H1 (cell line): ENCODE measurements around the gene CCDC7. TPM values are rescaled to one million over a fixed set of nuclear protein-coding genes. Genes with fewer than 3 reads are reported as not detected.

ENCODE experiments used
- CTCF ChIA-PET: fragments of 300-600 bp; sonication (Branson Sonifier 250); formaldehyde crosslinking; loops from one replicate; lab custom pipeline; 2021; ENCODE audit not compliant: partially characterized antibody; lab: Charles Lee
- POLR2A ChIA-PET: fragments of 300-600 bp; sonication (Branson Sonifier 250); formaldehyde crosslinking; loops from one replicate; lab custom pipeline; 2021; ENCODE audit warnings: inconsistent platforms; ENCODE audit not compliant: partially characterized antibody; lab: Charles Lee
- DNase-seq, 2 experiments: peaks; one replicate each; pipeline versions ENCODE4 v3.0.0 to v3.0.0-alpha.2; 2010 to 2022; ENCODE audit warnings: low spot score in 2 of 2, low read depth in 1 of 2, mixed read lengths in 1 of 2
- FAIRE-seq: peaks from 2 replicates; lab custom pipeline; 2011; peaks lifted over from hg19 to GRCh38; lab: Jason Lieb, UNC
- H2AFZ ChIP-seq: 2 replicates; pipeline ENCODE4 v1.8.1; 2012; ENCODE audit warnings: low read length, inconsistent platforms
- H2AK5ac ChIP-seq: 2 replicates; pipeline ENCODE4 v1.6.1; 2013; ENCODE audit warnings: low read depth, low read length
- H2BK120ac ChIP-seq: replicated peaks from 2 replicates; pipeline ENCODE3; 2013; ENCODE audit warnings: low read depth, low read length, inconsistent platforms
- H2BK12ac ChIP-seq: 2 replicates; pipeline ENCODE4 v1.6.1; 2013; ENCODE audit warnings: low read depth, low read length
- H2BK15ac ChIP-seq: 2 replicates; pipeline ENCODE4 v1.6.1; 2013; ENCODE audit warnings: low read length
- H2BK20ac ChIP-seq: 2 replicates; pipeline ENCODE4 v1.6.1; 2013; ENCODE audit warnings: low read length
- H2BK5ac ChIP-seq: 2 replicates; pipeline ENCODE4 v1.6.1; 2013; ENCODE audit warnings: low read depth, low read length
- H3K14ac ChIP-seq: 2 replicates; pipeline ENCODE4 v1.6.1; 2013; ENCODE audit warnings: inconsistent platforms; ENCODE audit not compliant: insufficient read length
- H3K18ac ChIP-seq: 2 replicates; pipeline ENCODE4 v1.6.1; 2013; ENCODE audit warnings: low read length; ENCODE audit errors: extremely low read depth
- H3K23ac ChIP-seq: 2 replicates; pipeline ENCODE4 v1.6.1; 2013; ENCODE audit warnings: inconsistent platforms; ENCODE audit not compliant: insufficient read length
- H3K23me2 ChIP-seq: 2 replicates; pipeline ENCODE4 v1.6.1; 2013; ENCODE audit warnings: low read depth, low read length
- H3K27ac ChIP-seq: 2 replicates; pipeline ENCODE4 v1.6.1; 2011; ENCODE audit warnings: low read depth, low read length, inconsistent platforms
- H3K27me3 ChIP-seq, 4 experiments: replicated peaks in 1 of 4; 1 replicate in 1 of 4; 2 replicates in 3 of 4; pipeline versions ENCODE4 v1.6.1 to v1.8.1; 2011 to 2013; ENCODE audit warnings: low read length in 3 of 4, mild to moderate bottlenecking in 3 of 4, inconsistent platforms in 2 of 4, mixed read lengths in 2 of 4, moderate library complexity in 1 of 4; ENCODE audit not compliant: control insufficient read depth in 3 of 4, insufficient read depth in 3 of 4; ENCODE audit errors: extremely low read depth in 1 of 4
- H3K36me3 ChIP-seq, 4 experiments: 2 replicates each; pipeline versions ENCODE4 v1.6.1 to v1.8.1; 2011 to 2013; ENCODE audit warnings: mild to moderate bottlenecking in 4 of 4, low read length in 3 of 4, moderate library complexity in 2 of 4, control low read depth in 1 of 4, inconsistent platforms in 1 of 4; ENCODE audit not compliant: insufficient read depth in 4 of 4, control insufficient read depth in 2 of 4
- H3K4ac ChIP-seq: replicated peaks from 2 replicates; pipeline ENCODE3; 2013; ENCODE audit warnings: low read length, low read depth, mixed read lengths, inconsistent platforms; ENCODE audit not compliant: insufficient read length
- H3K4me1 ChIP-seq, 4 experiments: replicated peaks in 1 of 4; 1 replicate in 1 of 4; 2 replicates in 3 of 4; pipeline versions ENCODE4 v1.6.1 to v1.8.1; 2011 to 2013; ENCODE audit warnings: low read length in 3 of 4, inconsistent platforms in 2 of 4, mixed read lengths in 1 of 4; ENCODE audit not compliant: insufficient read depth in 4 of 4, control insufficient read depth in 3 of 4
- H3K4me2 ChIP-seq, 2 experiments: 2 replicates each; pipeline versions ENCODE4 v1.6.1 to v1.8.1; 2011 to 2013; ENCODE audit warnings: low read depth in 2 of 2, low read length in 2 of 2, control low read depth in 1 of 2, inconsistent platforms in 1 of 2, mild to moderate bottlenecking in 1 of 2; ENCODE audit not compliant: insufficient read depth in 1 of 2
- H3K4me3 ChIP-seq, 4 experiments: fragments of 200-600, 300-600 bp in 1 of 4; sonication (generic), shearing (Covaris generic), sonication (Bioruptor Twin) in 1 of 4; 2 replicates each; pipeline versions ENCODE4 v1.5.1 to v1.8.1; 2011 to 2016; ENCODE audit warnings: low read length in 4 of 4, low read depth in 3 of 4, control low read depth in 2 of 4, inconsistent platforms in 2 of 4, mild to moderate bottlenecking in 2 of 4, mixed read lengths in 1 of 4, moderate library complexity in 1 of 4; ENCODE audit not compliant: insufficient read depth in 2 of 4; ENCODE audit errors: extremely low read depth in 1 of 4
- H3K56ac ChIP-seq: replicated peaks from 2 replicates; pipeline ENCODE3; 2013; ENCODE audit warnings: low read depth, mild to moderate bottlenecking, mixed read lengths, low read length, inconsistent platforms; ENCODE audit not compliant: insufficient read length
- H3K79me1 ChIP-seq: 2 replicates; pipeline ENCODE4 v1.6.1; 2013; ENCODE audit warnings: low read depth, low read length, control low read depth
- H3K79me2 ChIP-seq, 2 experiments: 2 replicates each; pipeline versions ENCODE4 v1.6.1 to v1.8.1; 2012 to 2013; ENCODE audit warnings: low read length in 2 of 2, mild to moderate bottlenecking in 2 of 2, inconsistent platforms in 1 of 2; ENCODE audit not compliant: insufficient read depth in 2 of 2, control insufficient read depth in 1 of 2
- H3K9ac ChIP-seq, 4 experiments: replicated peaks in 1 of 4; 1 replicate in 1 of 4; 2 replicates in 3 of 4; pipeline versions ENCODE4 v1.6.1 to v1.8.1; 2011 to 2013; ENCODE audit warnings: low read depth in 3 of 4, low read length in 3 of 4, control low read depth in 2 of 4, mild to moderate bottlenecking in 2 of 4, moderate library complexity in 2 of 4, inconsistent platforms in 1 of 4; ENCODE audit errors: extremely low read depth in 1 of 4
- H3K9me3 ChIP-seq, 2 experiments: 2 replicates each; pipeline versions ENCODE4 v1.6.1 to v1.8.1; 2012 to 2013; ENCODE audit warnings: mild to moderate bottlenecking in 2 of 2, moderate library complexity in 2 of 2, control low read depth in 1 of 2, inconsistent platforms in 1 of 2, low read depth in 1 of 2, low read length in 1 of 2, mixed read lengths in 1 of 2; ENCODE audit not compliant: insufficient read depth in 2 of 2
- H4K20me1 ChIP-seq, 2 experiments: replicated peaks in 1 of 2; 2 replicates each; pipeline versions ENCODE3 to v1.8.1; 2011 to 2013; ENCODE audit warnings: inconsistent platforms in 2 of 2, low read length in 2 of 2, mild to moderate bottlenecking in 1 of 2; ENCODE audit not compliant: insufficient read depth in 2 of 2, control insufficient read depth in 1 of 2
- H4K5ac ChIP-seq: 2 replicates; pipeline ENCODE4 v1.6.1; 2013; ENCODE audit warnings: low read length, low read depth, mixed read lengths, inconsistent platforms; ENCODE audit not compliant: insufficient read length
- H4K8ac ChIP-seq: 2 replicates; pipeline ENCODE4 v1.8.0; 2013; ENCODE audit warnings: mild to moderate bottlenecking, moderate library complexity, low read length, inconsistent platforms; ENCODE audit not compliant: insufficient read depth; ENCODE audit errors: extremely low read depth
- H4K91ac ChIP-seq: replicated peaks from 2 replicates; pipeline ENCODE3; 2013; ENCODE audit warnings: low read length, mixed read lengths, inconsistent platforms; ENCODE audit not compliant: insufficient read length
- CTBP2 ChIP-seq: IDR thresholded peaks from 2 replicates; pipeline ENCODE4 v1.7.0; 2011; ENCODE audit warnings: borderline replicate concordance, mild to moderate bottlenecking, moderate library complexity, mixed read lengths, low read length; ENCODE audit not compliant: insufficient read depth, insufficient read length
- CTCF ChIP-seq, 3 experiments: IDR thresholded peaks; 1 replicate in 2 of 3; 2 replicates in 1 of 3; pipeline versions ENCODE4 v1.5.1 to v1.6.1; 2011; ENCODE audit warnings: low read length in 3 of 3, mild to moderate bottlenecking in 3 of 3, inconsistent platforms in 2 of 3, low read depth in 1 of 3, moderate library complexity in 1 of 3; ENCODE audit not compliant: insufficient read depth in 1 of 3; ENCODE audit errors: control extremely low read depth in 1 of 3
- EGR1 ChIP-seq: IDR thresholded peaks from 2 replicates; pipeline ENCODE4 v1.6.1; 2011; ENCODE audit warnings: low read depth, low read length, borderline replicate concordance
- GABPA ChIP-seq: IDR thresholded peaks from 2 replicates; pipeline ENCODE4 v1.6.1; 2011; ENCODE audit warnings: mild to moderate bottlenecking, low read length, moderate library complexity, borderline replicate concordance; ENCODE audit not compliant: insufficient read depth
- KDM1A ChIP-seq: fragments of 200-600, 300-600 bp; sonication (generic); IDR thresholded peaks from 2 replicates; pipeline ENCODE4 v1.7.1; 2016; ENCODE audit warnings: mild to moderate bottlenecking, low read length, borderline replicate concordance
- NANOG ChIP-seq: IDR thresholded peaks from 2 replicates; pipeline ENCODE4 v1.6.1; 2011; ENCODE audit warnings: low read length, low read depth, mild to moderate bottlenecking, inconsistent platforms; ENCODE audit not compliant: insufficient read depth, poor library complexity, severe bottlenecking
- TEAD4 ChIP-seq: IDR thresholded peaks from 2 replicates; pipeline ENCODE4 v1.6.1; 2012; ENCODE audit warnings: low read depth, low read length, inconsistent platforms, mixed read lengths
- ZNF274 ChIP-seq: IDR thresholded peaks from 2 replicates; pipeline ENCODE4 v1.7.0; 2012; ENCODE audit warnings: low read length, borderline replicate concordance; ENCODE audit errors: extremely low read depth
- WGBS, 2 experiments: shearing (Covaris generic) in 1 of 2; methylation state at CpG; one replicate each; pipeline versions ENCODE4 v1.1.6 to v1.1.7; 2013 to 2015; ENCODE audit warnings: low lambda C conversion rate in 2 of 2, mixed read lengths in 2 of 2, inconsistent platforms in 1 of 2, low coverage in 1 of 2, missing lambda C conversion rate in 1 of 2; ENCODE audit not compliant: insufficient replicate concordance in 2 of 2, insufficient coverage in 1 of 2, insufficient read length in 1 of 2; ENCODE audit errors: extremely low coverage in 1 of 2, missing lambda C conversion rate in 1 of 2; 5-methylcytosine and 5-hydroxymethylcytosine counted together
- polyA plus RNA-seq, 7 experiments: library from polyadenylated mRNA; depleted of rRNA in 3 of 7; stranded (reverse) in 5 of 7; unstranded in 2 of 7; fragments of >200 nt in 5 of 7; fragments of 200-250 nt in 2 of 7; gene quantifications; 1 replicate in 5 of 7; 2 replicates in 1 of 7; 4 replicates in 1 of 7; pipeline versions ENCODE4 v1.2.1 to v1.2.3, GENCODE V29; 2011 to 2013; ENCODE audit warnings: missing spikeins in 2 of 7, mixed read lengths in 2 of 7
- total RNA-seq: library from RNA; stranded (reverse); fragmentation: NEBNext Ultra II Directional; extraction: Animal tissue kit (Norgen Biotek cat#: 25700); gene quantifications from 2 replicates; pipeline ENCODE4 v1.2.1, GENCODE V29; 2021
- TF ChIP-seq, protein P1 (sequence below): IDR thresholded peaks from 2 replicates; pipeline ENCODE4 v1.6.1; 2012; ENCODE audit warnings: low read length, inconsistent platforms

CCDC7 gene
- total and polyA plus RNA-seq, 2 of the 8 experiments (the other 6 are each of a cell fraction or from before 2014, with no cell fraction given) = 0.18 to 0.74 TPM

DNA sequence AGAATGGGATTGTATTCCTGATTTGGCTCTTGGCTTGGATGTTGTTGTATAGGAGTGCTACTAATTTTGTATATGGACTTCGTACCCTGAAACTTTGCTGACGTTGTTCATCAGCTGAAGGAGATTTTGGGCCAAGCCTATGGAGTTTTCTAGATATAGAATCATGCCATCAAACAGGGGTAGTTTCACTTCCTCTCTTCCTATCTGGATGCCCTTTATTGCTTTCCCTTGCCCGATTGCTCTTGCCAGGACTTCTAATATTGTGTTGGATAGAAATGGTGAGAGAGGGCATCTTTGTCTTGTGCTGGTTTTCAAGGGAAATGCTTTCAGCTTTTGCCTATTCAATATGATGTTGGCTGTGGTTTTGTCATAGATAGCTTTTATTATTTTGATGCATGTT lies 92.3 kb downstream of the CCDC7 start:
- no peaks in the 10 kb centered on the region for H3K4me1 ChIP-seq
- H3K23me2 ChIP-seq = no peaks in the 10 kb centered on the region
- no peak overlapping the region for H2BK20ac ChIP-seq
- no peak overlapping the region for H3K27ac ChIP-seq
- H2AK5ac ChIP-seq = no peak overlapping the region
- no peak for FAIRE-seq
- no peak overlapping the region for H2AFZ ChIP-seq
- H3K23ac ChIP-seq = no peak overlapping the region
- H3K79me1 ChIP-seq = no peaks in the 10 kb centered on the region
- no peaks in the 10 kb centered on the region for H3K79me2 ChIP-seq
- H4K5ac ChIP-seq = no peak overlapping the region
- 0 out of 4 replicates have a peak, but pooled peaks cover 0 to 4% of the 10 kb centered on the region in 2 experiments for H3K9me3 ChIP-seq
- POLR2A ChIA-PET = no interaction called here
- H4K91ac ChIP-seq = no peak overlapping the region
- 90% methylated on average over 3 of the region's 3 CpGs; no CpG with 5 or more reads in 1 of the 2 experiments for WGBS, 2 experiments
- H3K14ac ChIP-seq = no peak overlapping the region
- no peaks in the 10 kb centered on the region for H4K20me1 ChIP-seq
- CTCF ChIA-PET = no interaction called here
- no peak overlapping the region for H3K4me2 ChIP-seq
- H2BK15ac ChIP-seq = no peak overlapping the region
- H2BK5ac ChIP-seq = no peak overlapping the region
- no peak overlapping the region for H3K18ac ChIP-seq
- H3K36me3 ChIP-seq = no peaks in the 10 kb centered on the region
- H2BK120ac ChIP-seq = no peak overlapping the region
- DNase-seq = no peak
- H3K4me3 ChIP-seq = no peak overlapping the region
- no peak overlapping the region for H3K56ac ChIP-seq
- no peaks in the 10 kb centered on the region for H3K27me3 ChIP-seq
- H4K8ac ChIP-seq = no peak overlapping the region
- no peak overlapping the region for H2BK12ac ChIP-seq
- H3K4ac ChIP-seq = no peak overlapping the region
- H3K9ac ChIP-seq = no peak overlapping the region
- TF ChIP-seq GABPA = no peak
- no peak for TF ChIP-seq NANOG
- no peak for TF ChIP-seq EGR1
- no peak for TF ChIP-seq KDM1A
- no peak for TF ChIP-seq CTBP2
- no peak for TF ChIP-seq ZNF274
- no peak for TF ChIP-seq CTCF (IDR thresholded peaks at IDR 0.05; ENCODE audit: control extremely low read depth in 1 of 3, insufficient read depth in 1 of 3, low read depth in 1 of 3, low read length in 3 of 3)
- TF ChIP-seq, protein P1, sequence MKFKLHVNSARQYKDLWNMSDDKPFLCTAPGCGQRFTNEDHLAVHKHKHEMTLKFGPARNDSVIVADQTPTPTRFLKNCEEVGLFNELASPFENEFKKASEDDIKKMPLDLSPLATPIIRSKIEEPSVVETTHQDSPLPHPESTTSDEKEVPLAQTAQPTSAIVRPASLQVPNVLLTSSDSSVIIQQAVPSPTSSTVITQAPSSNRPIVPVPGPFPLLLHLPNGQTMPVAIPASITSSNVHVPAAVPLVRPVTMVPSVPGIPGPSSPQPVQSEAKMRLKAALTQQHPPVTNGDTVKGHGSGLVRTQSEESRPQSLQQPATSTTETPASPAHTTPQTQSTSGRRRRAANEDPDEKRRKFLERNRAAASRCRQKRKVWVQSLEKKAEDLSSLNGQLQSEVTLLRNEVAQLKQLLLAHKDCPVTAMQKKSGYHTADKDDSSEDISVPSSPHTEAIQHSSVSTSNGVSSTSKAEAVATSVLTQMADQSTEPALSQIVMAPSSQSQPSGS = no peak
- TF ChIP-seq TEAD4 = no peak
